ENCODE measurements around the gene TDRD7. TPM values are rescaled to one million over a fixed set of nuclear protein-coding genes. Genes with fewer than 3 reads are reported as not detected.

Gene TDRD7
- total and polyA plus RNA-seq, 2 of the 13 experiments (the other 11 are each of a cell fraction or from before 2014, with no cell fraction given), result 9.8 to 15.5 TPM

DNA sequence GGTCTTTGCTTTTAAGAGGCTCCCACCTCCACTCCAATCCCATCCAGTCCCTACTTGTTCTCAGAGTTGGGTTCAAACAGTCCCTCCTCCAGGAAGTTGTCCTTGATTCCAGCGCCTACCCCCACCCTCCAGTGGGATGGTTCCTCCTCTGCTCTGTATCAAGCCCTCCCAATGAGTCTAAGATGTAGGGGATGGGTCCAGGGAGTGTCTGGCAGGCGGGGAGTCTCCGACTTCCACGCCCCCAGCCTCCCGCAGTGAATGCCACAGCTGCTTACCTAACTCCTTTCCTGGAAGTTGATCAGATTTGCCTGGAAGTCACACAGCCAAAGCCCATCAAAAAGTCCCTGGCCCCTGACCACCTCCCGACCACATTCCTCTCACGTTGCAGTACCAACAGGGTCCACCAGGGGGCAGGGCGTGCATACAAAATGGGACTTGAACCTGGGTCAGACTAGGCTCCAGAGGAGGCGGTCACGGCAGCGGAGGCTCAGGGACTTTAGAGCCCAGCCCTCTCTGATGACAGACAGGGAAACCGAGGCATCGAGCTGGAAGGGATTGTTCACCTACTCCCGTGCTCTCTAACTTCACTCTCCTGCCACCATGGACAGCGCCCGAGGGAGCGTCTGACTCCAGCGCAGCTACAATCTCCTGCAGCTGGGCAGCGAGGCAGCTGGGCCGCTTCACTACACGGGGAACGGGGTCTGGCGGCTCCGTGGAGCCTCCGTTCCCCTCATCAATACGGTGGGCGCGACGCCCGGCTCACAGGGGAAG lies 25.0 kb upstream of the TDRD7 start (continued):
- TF ChIP-seq, protein P1, sequence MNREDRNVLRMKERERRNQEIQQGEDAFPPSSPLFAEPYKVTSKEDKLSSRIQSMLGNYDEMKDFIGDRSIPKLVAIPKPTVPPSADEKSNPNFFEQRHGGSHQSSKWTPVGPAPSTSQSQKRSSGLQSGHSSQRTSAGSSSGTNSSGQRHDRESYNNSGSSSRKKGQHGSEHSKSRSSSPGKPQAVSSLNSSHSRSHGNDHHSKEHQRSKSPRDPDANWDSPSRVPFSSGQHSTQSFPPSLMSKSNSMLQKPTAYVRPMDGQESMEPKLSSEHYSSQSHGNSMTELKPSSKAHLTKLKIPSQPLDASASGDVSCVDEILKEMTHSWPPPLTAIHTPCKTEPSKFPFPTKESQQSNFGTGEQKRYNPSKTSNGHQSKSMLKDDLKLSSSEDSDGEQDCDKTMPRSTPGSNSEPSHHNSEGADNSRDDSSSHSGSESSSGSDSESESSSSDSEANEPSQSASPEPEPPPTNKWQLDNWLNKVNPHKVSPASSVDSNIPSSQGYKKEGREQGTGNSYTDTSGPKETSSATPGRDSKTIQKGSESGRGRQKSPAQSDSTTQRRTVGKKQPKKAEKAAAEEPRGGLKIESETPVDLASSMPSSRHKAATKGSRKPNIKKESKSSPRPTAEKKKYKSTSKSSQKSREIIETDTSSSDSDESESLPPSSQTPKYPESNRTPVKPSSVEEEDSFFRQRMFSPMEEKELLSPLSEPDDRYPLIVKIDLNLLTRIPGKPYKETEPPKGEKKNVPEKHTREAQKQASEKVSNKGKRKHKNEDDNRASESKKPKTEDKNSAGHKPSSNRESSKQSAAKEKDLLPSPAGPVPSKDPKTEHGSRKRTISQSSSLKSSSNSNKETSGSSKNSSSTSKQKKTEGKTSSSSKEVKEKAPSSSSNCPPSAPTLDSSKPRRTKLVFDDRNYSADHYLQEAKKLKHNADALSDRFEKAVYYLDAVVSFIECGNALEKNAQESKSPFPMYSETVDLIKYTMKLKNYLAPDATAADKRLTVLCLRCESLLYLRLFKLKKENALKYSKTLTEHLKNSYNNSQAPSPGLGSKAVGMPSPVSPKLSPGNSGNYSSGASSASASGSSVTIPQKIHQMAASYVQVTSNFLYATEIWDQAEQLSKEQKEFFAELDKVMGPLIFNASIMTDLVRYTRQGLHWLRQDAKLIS (CRISPR knock-in tag; IDR thresholded peaks at IDR 0.05), result no peak
- TF ChIP-seq GPN1 (CRISPR knock-in tag; IDR thresholded peaks at IDR 0.05; ENCODE audit: borderline replicate concordance) (no peak), ZZZ3 (CRISPR knock-in tag; IDR thresholded peaks at IDR 0.05; ENCODE audit: borderline replicate concordance) (no peak), ZBTB8A (CRISPR knock-in tag; IDR thresholded peaks at IDR 0.05; ENCODE audit: borderline replicate concordance, low read depth) (no peak; the same call in 1 of the 2 replicates), ZNF331 (CRISPR knock-in tag; IDR thresholded peaks at IDR 0.05) (peak; percentile 75), ZNF441 (CRISPR knock-in tag; IDR thresholded peaks at IDR 0.05; ENCODE audit: borderline replicate concordance) (0 out of 2 replicates have a peak, but pooled peaks have one; percentile 20), ZNF570 (CRISPR knock-in tag; IDR thresholded peaks at IDR 0.05; ENCODE audit: borderline replicate concordance) (no peak), HNRNPL (IDR thresholded peaks at IDR 0.05; ENCODE audit: low read depth, low read length) (no peak), TAF15 (IDR thresholded peaks at IDR 0.05; ENCODE audit: low read depth, low read length, poor library complexity, severe bottlenecking) (no peak), MYC (CRISPR knock-in tag; IDR thresholded peaks at IDR 0.05; ENCODE audit: borderline replicate concordance) (no peak), TARDBP (CRISPR knock-in tag; IDR thresholded peaks at IDR 0.05) (no peak; the same call in 1 of the 2 replicates), HOXA3 (CRISPR knock-in tag; IDR thresholded peaks at IDR 0.05) (no peak), SRSF9 (IDR thresholded peaks at IDR 0.05; ENCODE audit: borderline replicate concordance, insufficient read depth, low read depth, low read length, poor library complexity, severe bottlenecking) (no peak), ZBTB42 (CRISPR knock-in tag; IDR thresholded peaks at IDR 0.05) (peak; percentile 76; the same call in 1 of the 2 replicates), ZNF83 (CRISPR knock-in tag; IDR thresholded peaks at IDR 0.05; ENCODE audit: borderline replicate concordance) (no peak)
- TF ChIP-seq, protein P2, sequence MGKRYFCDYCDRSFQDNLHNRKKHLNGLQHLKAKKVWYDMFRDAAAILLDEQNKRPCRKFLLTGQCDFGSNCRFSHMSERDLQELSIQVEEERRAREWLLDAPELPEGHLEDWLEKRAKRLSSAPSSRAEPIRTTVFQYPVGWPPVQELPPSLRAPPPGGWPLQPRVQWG (CRISPR knock-in tag; IDR thresholded peaks at IDR 0.05; ENCODE audit: borderline replicate concordance, low read depth), result no peak
- TF ChIP-seq, protein P3, sequence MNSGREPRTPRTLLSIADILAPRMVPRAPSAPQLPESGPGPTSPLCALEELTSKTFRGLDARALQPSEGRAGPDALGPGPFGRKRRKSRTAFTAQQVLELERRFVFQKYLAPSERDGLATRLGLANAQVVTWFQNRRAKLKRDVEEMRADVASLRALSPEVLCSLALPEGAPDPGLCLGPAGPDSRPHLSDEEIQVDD (CRISPR knock-in tag; IDR thresholded peaks at IDR 0.05; ENCODE audit: borderline replicate concordance), result peak; percentile 23; the same call in 1 of the 2 replicates
- TF ChIP-seq, protein P4, sequence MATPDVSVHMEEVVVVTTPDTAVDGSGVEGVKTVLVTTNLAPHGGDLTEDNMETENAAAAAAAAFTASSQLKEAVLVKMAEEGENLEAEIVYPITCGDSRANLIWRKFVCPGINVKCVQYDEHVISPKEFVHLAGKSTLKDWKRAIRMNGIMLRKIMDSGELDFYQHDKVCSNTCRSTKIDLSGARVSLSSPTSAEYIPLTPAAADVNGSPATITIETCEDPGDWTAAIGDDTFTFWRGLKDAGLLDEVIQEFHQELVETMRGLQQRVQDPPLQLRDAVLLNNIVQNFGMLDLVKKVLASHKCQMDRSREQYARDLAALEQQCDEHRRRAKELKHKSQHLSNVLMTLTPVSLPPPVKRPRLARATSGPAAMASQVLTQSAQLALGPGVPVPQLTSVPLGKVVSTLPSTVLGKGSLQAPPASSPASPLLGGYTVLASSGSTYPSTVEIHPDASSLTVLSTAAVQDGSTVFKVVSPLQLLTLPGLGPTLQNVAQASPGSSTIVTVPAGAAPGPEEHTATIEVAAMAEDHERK (CRISPR knock-in tag; IDR thresholded peaks at IDR 0.05; ENCODE audit: low read depth), result no peak
- TF ChIP-seq, protein P5, sequence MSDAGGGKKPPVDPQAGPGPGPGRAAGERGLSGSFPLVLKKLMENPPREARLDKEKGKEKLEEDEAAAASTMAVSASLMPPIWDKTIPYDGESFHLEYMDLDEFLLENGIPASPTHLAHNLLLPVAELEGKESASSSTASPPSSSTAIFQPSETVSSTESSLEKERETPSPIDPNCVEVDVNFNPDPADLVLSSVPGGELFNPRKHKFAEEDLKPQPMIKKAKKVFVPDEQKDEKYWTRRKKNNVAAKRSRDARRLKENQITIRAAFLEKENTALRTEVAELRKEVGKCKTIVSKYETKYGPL (CRISPR knock-in tag; IDR thresholded peaks at IDR 0.05), result no peak

Measured in HepG2 (cell line).